OCI-LY1 (cell line): ENCODE data around the gene MTIF2.
"Not testable (repeated sequence)": the region's sequence is repeated elsewhere in the genome, so short reads cannot be mapped to it uniquely, and the experiment has no call there.

Experiments used
- CTCF ChIP-seq: fragments of 200-600 bp; sonication (generic), shearing (Covaris generic); IDR thresholded peaks from 2 replicates; pipeline ENCODE4 v1.5.1; 2017; ENCODE audit warnings: mild to moderate bottlenecking, antibody characterized with exemption, low read length, moderate library complexity, mixed read lengths
- EZH2 ChIP-seq: fragments of 200-600 bp; sonication (generic), shearing (Covaris generic); IDR thresholded peaks from 2 replicates; pipeline ENCODE4 v1.8.0; 2017; ENCODE audit warnings: borderline replicate concordance, mixed run types, mild to moderate bottlenecking, antibody characterized with exemption, low read length, moderate library complexity, mixed read lengths

GRCh38 chr2:55274346-55274745 is 5.3 kb upstream of the MTIF2 start:
- not testable (repeated sequence) for TF ChIP-seq CTCF, EZH2
